H1 (cell line): ENCODE measurements around the gene ERC1. TPM values are rescaled to one million over a fixed set of nuclear protein-coding genes. Genes with fewer than 3 reads are reported as not detected.

ENCODE experiments used
- CTCF ChIA-PET: fragments of 300-600 bp; sonication (Branson Sonifier 250); formaldehyde crosslinking; loops from one replicate; lab custom pipeline; 2021; ENCODE audit not compliant: partially characterized antibody; lab: Charles Lee
- POLR2A ChIA-PET: fragments of 300-600 bp; sonication (Branson Sonifier 250); formaldehyde crosslinking; loops from one replicate; lab custom pipeline; 2021; ENCODE audit warnings: inconsistent platforms; ENCODE audit not compliant: partially characterized antibody; lab: Charles Lee
- DNase-seq, 2 experiments: peaks; one replicate each; pipeline versions ENCODE4 v3.0.0 to v3.0.0-alpha.2; 2010 to 2022; ENCODE audit warnings: low spot score in 2 of 2, low read depth in 1 of 2, mixed read lengths in 1 of 2
- FAIRE-seq: peaks from 2 replicates; lab custom pipeline; 2011; peaks lifted over from hg19 to GRCh38; lab: Jason Lieb, UNC
- H2AFZ ChIP-seq: 2 replicates; pipeline ENCODE4 v1.8.1; 2012; ENCODE audit warnings: low read length, inconsistent platforms
- H2AK5ac ChIP-seq: 2 replicates; pipeline ENCODE4 v1.6.1; 2013; ENCODE audit warnings: low read depth, low read length
- H2BK120ac ChIP-seq: replicated peaks from 2 replicates; pipeline ENCODE3; 2013; ENCODE audit warnings: low read depth, low read length, inconsistent platforms
- H2BK12ac ChIP-seq: 2 replicates; pipeline ENCODE4 v1.6.1; 2013; ENCODE audit warnings: low read depth, low read length
- H2BK15ac ChIP-seq: 2 replicates; pipeline ENCODE4 v1.6.1; 2013; ENCODE audit warnings: low read length
- H2BK20ac ChIP-seq: 2 replicates; pipeline ENCODE4 v1.6.1; 2013; ENCODE audit warnings: low read length
- H2BK5ac ChIP-seq: 2 replicates; pipeline ENCODE4 v1.6.1; 2013; ENCODE audit warnings: low read depth, low read length
- H3K14ac ChIP-seq: 2 replicates; pipeline ENCODE4 v1.6.1; 2013; ENCODE audit warnings: inconsistent platforms; ENCODE audit not compliant: insufficient read length
- H3K18ac ChIP-seq: 2 replicates; pipeline ENCODE4 v1.6.1; 2013; ENCODE audit warnings: low read length; ENCODE audit errors: extremely low read depth
- H3K23ac ChIP-seq: 2 replicates; pipeline ENCODE4 v1.6.1; 2013; ENCODE audit warnings: inconsistent platforms; ENCODE audit not compliant: insufficient read length
- H3K23me2 ChIP-seq: 2 replicates; pipeline ENCODE4 v1.6.1; 2013; ENCODE audit warnings: low read depth, low read length
- H3K27ac ChIP-seq: 2 replicates; pipeline ENCODE4 v1.6.1; 2011; ENCODE audit warnings: low read depth, low read length, inconsistent platforms
- H3K27me3 ChIP-seq, 4 experiments: replicated peaks in 1 of 4; 1 replicate in 1 of 4; 2 replicates in 3 of 4; pipeline versions ENCODE4 v1.6.1 to v1.8.1; 2011 to 2013; ENCODE audit warnings: low read length in 3 of 4, mild to moderate bottlenecking in 3 of 4, inconsistent platforms in 2 of 4, mixed read lengths in 2 of 4, moderate library complexity in 1 of 4; ENCODE audit not compliant: control insufficient read depth in 3 of 4, insufficient read depth in 3 of 4; ENCODE audit errors: extremely low read depth in 1 of 4
- H3K36me3 ChIP-seq, 4 experiments: 2 replicates each; pipeline versions ENCODE4 v1.6.1 to v1.8.1; 2011 to 2013; ENCODE audit warnings: mild to moderate bottlenecking in 4 of 4, low read length in 3 of 4, moderate library complexity in 2 of 4, control low read depth in 1 of 4, inconsistent platforms in 1 of 4; ENCODE audit not compliant: insufficient read depth in 4 of 4, control insufficient read depth in 2 of 4
- H3K4ac ChIP-seq: replicated peaks from 2 replicates; pipeline ENCODE3; 2013; ENCODE audit warnings: low read length, low read depth, mixed read lengths, inconsistent platforms; ENCODE audit not compliant: insufficient read length
- H3K4me1 ChIP-seq, 4 experiments: replicated peaks in 1 of 4; 1 replicate in 1 of 4; 2 replicates in 3 of 4; pipeline versions ENCODE4 v1.6.1 to v1.8.1; 2011 to 2013; ENCODE audit warnings: low read length in 3 of 4, inconsistent platforms in 2 of 4, mixed read lengths in 1 of 4; ENCODE audit not compliant: insufficient read depth in 4 of 4, control insufficient read depth in 3 of 4
- H3K4me2 ChIP-seq, 2 experiments: 2 replicates each; pipeline versions ENCODE4 v1.6.1 to v1.8.1; 2011 to 2013; ENCODE audit warnings: low read depth in 2 of 2, low read length in 2 of 2, control low read depth in 1 of 2, inconsistent platforms in 1 of 2, mild to moderate bottlenecking in 1 of 2; ENCODE audit not compliant: insufficient read depth in 1 of 2
- H3K4me3 ChIP-seq, 4 experiments: fragments of 200-600, 300-600 bp in 1 of 4; sonication (generic), shearing (Covaris generic), sonication (Bioruptor Twin) in 1 of 4; 2 replicates each; pipeline versions ENCODE4 v1.5.1 to v1.8.1; 2011 to 2016; ENCODE audit warnings: low read length in 4 of 4, low read depth in 3 of 4, control low read depth in 2 of 4, inconsistent platforms in 2 of 4, mild to moderate bottlenecking in 2 of 4, mixed read lengths in 1 of 4, moderate library complexity in 1 of 4; ENCODE audit not compliant: insufficient read depth in 2 of 4; ENCODE audit errors: extremely low read depth in 1 of 4
- H3K56ac ChIP-seq: replicated peaks from 2 replicates; pipeline ENCODE3; 2013; ENCODE audit warnings: low read depth, mild to moderate bottlenecking, mixed read lengths, low read length, inconsistent platforms; ENCODE audit not compliant: insufficient read length
- H3K79me1 ChIP-seq: 2 replicates; pipeline ENCODE4 v1.6.1; 2013; ENCODE audit warnings: low read depth, low read length, control low read depth
- H3K79me2 ChIP-seq, 2 experiments: 2 replicates each; pipeline versions ENCODE4 v1.6.1 to v1.8.1; 2012 to 2013; ENCODE audit warnings: low read length in 2 of 2, mild to moderate bottlenecking in 2 of 2, inconsistent platforms in 1 of 2; ENCODE audit not compliant: insufficient read depth in 2 of 2, control insufficient read depth in 1 of 2
- H3K9ac ChIP-seq, 4 experiments: replicated peaks in 1 of 4; 1 replicate in 1 of 4; 2 replicates in 3 of 4; pipeline versions ENCODE4 v1.6.1 to v1.8.1; 2011 to 2013; ENCODE audit warnings: low read depth in 3 of 4, low read length in 3 of 4, control low read depth in 2 of 4, mild to moderate bottlenecking in 2 of 4, moderate library complexity in 2 of 4, inconsistent platforms in 1 of 4; ENCODE audit errors: extremely low read depth in 1 of 4
- H3K9me3 ChIP-seq, 2 experiments: 2 replicates each; pipeline versions ENCODE4 v1.6.1 to v1.8.1; 2012 to 2013; ENCODE audit warnings: mild to moderate bottlenecking in 2 of 2, moderate library complexity in 2 of 2, control low read depth in 1 of 2, inconsistent platforms in 1 of 2, low read depth in 1 of 2, low read length in 1 of 2, mixed read lengths in 1 of 2; ENCODE audit not compliant: insufficient read depth in 2 of 2
- H4K20me1 ChIP-seq, 2 experiments: replicated peaks in 1 of 2; 2 replicates each; pipeline versions ENCODE3 to v1.8.1; 2011 to 2013; ENCODE audit warnings: inconsistent platforms in 2 of 2, low read length in 2 of 2, mild to moderate bottlenecking in 1 of 2; ENCODE audit not compliant: insufficient read depth in 2 of 2, control insufficient read depth in 1 of 2
- H4K5ac ChIP-seq: 2 replicates; pipeline ENCODE4 v1.6.1; 2013; ENCODE audit warnings: low read length, low read depth, mixed read lengths, inconsistent platforms; ENCODE audit not compliant: insufficient read length
- H4K8ac ChIP-seq: 2 replicates; pipeline ENCODE4 v1.8.0; 2013; ENCODE audit warnings: mild to moderate bottlenecking, moderate library complexity, low read length, inconsistent platforms; ENCODE audit not compliant: insufficient read depth; ENCODE audit errors: extremely low read depth
- H4K91ac ChIP-seq: replicated peaks from 2 replicates; pipeline ENCODE3; 2013; ENCODE audit warnings: low read length, mixed read lengths, inconsistent platforms; ENCODE audit not compliant: insufficient read length
- BACH1 ChIP-seq: IDR thresholded peaks from 2 replicates; pipeline ENCODE4 v1.6.1; 2012; ENCODE audit warnings: low read length, improper control_type of control experiment
- CBX8 ChIP-seq: fragments of 300-800, 300-1000 bp; sonication (generic); IDR thresholded peaks from 2 replicates; pipeline ENCODE4 v1.7.1; 2016; ENCODE audit warnings: low read depth, low read length, borderline replicate concordance
- FOSL1 ChIP-seq: IDR thresholded peaks from 2 replicates; pipeline ENCODE4 v1.6.1; 2011; ENCODE audit warnings: mild to moderate bottlenecking, low read depth, low read length, moderate library complexity; ENCODE audit not compliant: insufficient read depth
- GABPA ChIP-seq: IDR thresholded peaks from 2 replicates; pipeline ENCODE4 v1.6.1; 2011; ENCODE audit warnings: mild to moderate bottlenecking, low read length, moderate library complexity, borderline replicate concordance; ENCODE audit not compliant: insufficient read depth
- GTF2F1 ChIP-seq: IDR thresholded peaks from 2 replicates; pipeline ENCODE4 v1.6.1; 2012; ENCODE audit warnings: low read depth, low read length, improper control_type of control experiment, borderline replicate concordance
- SRF ChIP-seq: IDR thresholded peaks from 2 replicates; pipeline ENCODE4 v1.6.1; 2011; ENCODE audit warnings: mild to moderate bottlenecking, low read depth, low read length, moderate library complexity
- TCF12 ChIP-seq: IDR thresholded peaks from 2 replicates; pipeline ENCODE4 v1.6.1; 2011; ENCODE audit warnings: low read depth, mild to moderate bottlenecking, low read length
- WGBS, 2 experiments: shearing (Covaris generic) in 1 of 2; methylation state at CpG; one replicate each; pipeline versions ENCODE4 v1.1.6 to v1.1.7; 2013 to 2015; ENCODE audit warnings: low lambda C conversion rate in 2 of 2, mixed read lengths in 2 of 2, inconsistent platforms in 1 of 2, low coverage in 1 of 2, missing lambda C conversion rate in 1 of 2; ENCODE audit not compliant: insufficient replicate concordance in 2 of 2, insufficient coverage in 1 of 2, insufficient read length in 1 of 2; ENCODE audit errors: extremely low coverage in 1 of 2, missing lambda C conversion rate in 1 of 2; 5-methylcytosine and 5-hydroxymethylcytosine counted together
- polyA plus RNA-seq, 7 experiments: library from polyadenylated mRNA; depleted of rRNA in 3 of 7; stranded (reverse) in 5 of 7; unstranded in 2 of 7; fragments of >200 nt in 5 of 7; fragments of 200-250 nt in 2 of 7; gene quantifications; 1 replicate in 5 of 7; 2 replicates in 1 of 7; 4 replicates in 1 of 7; pipeline versions ENCODE4 v1.2.1 to v1.2.3, GENCODE V29; 2011 to 2013; ENCODE audit warnings: missing spikeins in 2 of 7, mixed read lengths in 2 of 7
- total RNA-seq: library from RNA; stranded (reverse); fragmentation: NEBNext Ultra II Directional; extraction: Animal tissue kit (Norgen Biotek cat#: 25700); gene quantifications from 2 replicates; pipeline ENCODE4 v1.2.1, GENCODE V29; 2021

ERC1 gene
- total and polyA plus RNA-seq, 2 of the 8 experiments (the other 6 are each of a cell fraction or from before 2014, with no cell fraction given) = 7.8 to 45.7 TPM

DNA sequence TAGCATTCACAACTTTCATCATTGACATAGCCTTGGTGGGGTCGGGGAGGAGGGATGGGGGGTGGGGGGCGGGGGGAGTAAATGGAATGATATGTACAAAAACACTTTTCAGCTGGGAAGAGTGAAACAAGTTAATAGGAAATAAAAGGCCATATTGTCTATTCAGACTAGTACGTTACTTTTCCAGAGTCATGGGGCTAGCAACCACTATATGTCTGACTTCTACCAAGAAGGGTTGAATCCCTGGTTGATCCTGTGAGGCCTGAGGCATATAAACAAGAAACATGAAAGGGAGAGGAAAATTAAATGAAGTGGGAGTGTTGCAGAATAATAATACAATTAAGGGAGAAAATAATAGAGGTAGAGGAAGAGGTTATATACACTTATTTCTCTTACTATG is 225.5 kb downstream of the ERC1 start:
- Histone ChIP-seq H4K8ac (no peak overlapping the region), H4K5ac (no peak overlapping the region), H2BK5ac (no peak overlapping the region), H3K27me3 (no peaks in the 10 kb centered on the region), H2BK20ac (no peak overlapping the region), H4K91ac (no peak overlapping the region), H3K23ac (no peak overlapping the region), H2AK5ac (no peak overlapping the region), H2BK15ac (no peak overlapping the region), H3K56ac (no peak overlapping the region), H3K23me2 (no peaks in the 10 kb centered on the region), H3K4ac (no peak overlapping the region), H3K36me3 (no peaks in the 10 kb centered on the region), H3K14ac (no peak overlapping the region), H3K9ac (no peak overlapping the region), H3K9me3 (no peaks in the 10 kb centered on the region), H2BK120ac (no peak overlapping the region), H3K79me2 (no peaks in the 10 kb centered on the region), H3K4me3 (no peak overlapping the region), H3K79me1 (no peaks in the 10 kb centered on the region), H3K4me2 (no peak overlapping the region), H4K20me1 (no peaks in the 10 kb centered on the region), H2BK12ac (no peak overlapping the region), H3K18ac (no peak overlapping the region), H3K27ac (no peak overlapping the region), H3K4me1 (peaks cover 0 to 8% (median 4%) of the 10 kb centered on the region in 4 experiments; a peak in 4 of 7 replicates), H2AFZ (no peak overlapping the region)
- WGBS, 2 experiments = 92% methylated on average over 2 of the region's 3 CpGs; no CpG with 5 or more reads in 1 of the 2 experiments
- CTCF ChIA-PET = no interaction called here
- DNase-seq (no peak), FAIRE-seq (no peak)
- TF ChIP-seq TCF12 (no peak), GTF2F1 (no peak), SRF (no peak), FOSL1 (no peak), GABPA (no peak), BACH1 (no peak), CBX8 (no peak)
- POLR2A ChIA-PET = no interaction called here
